GM12873 (cell line): ENCODE measurements around the gene COPS8.

ENCODE experiments used
- TF ChIP-seq, protein P1 (sequence below): IDR thresholded peaks from 2 replicates; pipeline ENCODE4 v1.5.1; 2012; ENCODE audit warnings: low read depth, mild to moderate bottlenecking, moderate library complexity, low read length, control low read depth; ENCODE audit not compliant: insufficient read depth; ENCODE audit errors: missing control alignments

Gene COPS8

DNA sequence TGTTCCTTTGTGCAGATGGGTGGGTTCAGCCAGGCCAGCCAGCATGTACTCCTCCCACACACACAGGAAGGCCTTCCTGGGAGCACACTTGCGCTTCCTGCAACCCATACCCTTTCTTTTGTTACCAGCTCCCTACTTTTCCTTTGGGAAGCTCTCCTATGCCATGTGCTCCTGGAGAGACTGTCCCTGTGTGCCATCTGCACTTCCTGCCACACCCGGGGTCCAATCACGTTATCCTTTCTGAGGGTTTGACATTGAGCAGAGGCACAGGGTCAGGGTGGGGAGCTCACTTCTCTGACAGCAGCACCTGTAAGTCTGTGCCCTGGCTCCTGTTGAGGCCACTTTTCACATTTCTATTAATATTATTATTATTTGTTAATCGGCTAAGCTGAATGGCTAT, 62.9 kb downstream of the COPS8 start:
- TF ChIP-seq, protein P1, sequence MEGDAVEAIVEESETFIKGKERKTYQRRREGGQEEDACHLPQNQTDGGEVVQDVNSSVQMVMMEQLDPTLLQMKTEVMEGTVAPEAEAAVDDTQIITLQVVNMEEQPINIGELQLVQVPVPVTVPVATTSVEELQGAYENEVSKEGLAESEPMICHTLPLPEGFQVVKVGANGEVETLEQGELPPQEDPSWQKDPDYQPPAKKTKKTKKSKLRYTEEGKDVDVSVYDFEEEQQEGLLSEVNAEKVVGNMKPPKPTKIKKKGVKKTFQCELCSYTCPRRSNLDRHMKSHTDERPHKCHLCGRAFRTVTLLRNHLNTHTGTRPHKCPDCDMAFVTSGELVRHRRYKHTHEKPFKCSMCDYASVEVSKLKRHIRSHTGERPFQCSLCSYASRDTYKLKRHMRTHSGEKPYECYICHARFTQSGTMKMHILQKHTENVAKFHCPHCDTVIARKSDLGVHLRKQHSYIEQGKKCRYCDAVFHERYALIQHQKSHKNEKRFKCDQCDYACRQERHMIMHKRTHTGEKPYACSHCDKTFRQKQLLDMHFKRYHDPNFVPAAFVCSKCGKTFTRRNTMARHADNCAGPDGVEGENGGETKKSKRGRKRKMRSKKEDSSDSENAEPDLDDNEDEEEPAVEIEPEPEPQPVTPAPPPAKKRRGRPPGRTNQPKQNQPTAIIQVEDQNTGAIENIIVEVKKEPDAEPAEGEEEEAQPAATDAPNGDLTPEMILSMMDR, result no peak

DNA sequence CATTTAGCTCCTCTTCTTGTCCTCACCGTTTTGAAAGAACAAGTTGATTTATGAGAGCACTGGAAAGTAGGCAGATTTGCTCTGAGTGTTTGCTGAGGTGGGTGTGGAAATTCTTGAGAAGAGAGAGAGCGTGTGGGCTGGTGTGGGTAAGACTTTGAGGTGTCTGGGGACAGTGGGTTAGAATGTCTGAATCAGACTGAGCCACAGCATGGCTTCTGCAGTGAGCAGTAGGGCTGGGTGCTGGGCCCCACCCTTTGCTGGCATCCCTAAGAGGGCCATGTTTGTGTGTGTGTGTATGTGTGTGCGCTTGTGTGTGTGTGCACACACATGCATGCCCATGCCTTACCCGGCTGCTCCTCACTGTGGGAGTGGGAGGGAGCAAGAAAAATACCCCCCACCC, 63.7 kb downstream of the COPS8 start:
- TF ChIP-seq, protein P1, result no peak
